K562 (cell line): ENCODE measurements around the gene UBXN10. TPM values are rescaled to one million over a fixed set of nuclear protein-coding genes. Genes with fewer than 3 reads are reported as not detected.

ENCODE experiments used
- BACH1 ChIP-seq: fragments of 200-800 bp; sonication (Bioruptor generic); IDR thresholded peaks from 2 replicates; pipeline ENCODE4 v1.6.1; 2016; ENCODE audit warnings: missing genetic modification characterization, missing compliant biosample characterization
- E2F6 ChIP-seq, 2 experiments: IDR thresholded peaks; 2 replicates each; pipeline ENCODE4 v1.6.1; 2011; ENCODE audit warnings: borderline replicate concordance in 1 of 2, control low read depth in 1 of 2, low read depth in 1 of 2, low read length in 1 of 2, mild to moderate bottlenecking in 1 of 2, mixed read lengths in 1 of 2, moderate library complexity in 1 of 2; ENCODE audit not compliant: insufficient read depth in 1 of 2, insufficient read length in 1 of 2, poor library complexity in 1 of 2, severe bottlenecking in 1 of 2; ENCODE audit errors: extremely low read depth in 1 of 2
- HDAC3 ChIP-seq: fragments of 450-650 bp; IDR thresholded peaks from 2 replicates; pipeline ENCODE4 v1.6.1; 2018; ENCODE audit warnings: borderline replicate concordance, mild to moderate bottlenecking, moderate library complexity; ENCODE audit not compliant: partially characterized antibody
- HOMEZ ChIP-seq: fragments of 250-450 bp; sonication (Bioruptor Pico); IDR thresholded peaks from 2 replicates; pipeline ENCODE4 v1.4.0; 2020; ENCODE audit warnings: mild to moderate bottlenecking, moderate library complexity
- JUND ChIP-seq, 2 experiments: IDR thresholded peaks; 2 replicates in 1 of 2; 3 replicates in 1 of 2; pipeline ENCODE4 v1.6.1; 2011; ENCODE audit warnings: borderline replicate concordance in 2 of 2, low read depth in 2 of 2, low read length in 2 of 2, improper control_type of control experiment in 1 of 2, missing biosample characterization in 1 of 2, missing genetic modification characterization in 1 of 2, missing genetic modification reagents in 1 of 2
- LEF1 ChIP-seq: fragments of 450-650 bp; IDR thresholded peaks from 2 replicates; pipeline ENCODE4 v1.6.1; 2016; ENCODE audit warnings: mild to moderate bottlenecking
- MAFK ChIP-seq: IDR thresholded peaks from 2 replicates; pipeline ENCODE4 v1.6.1; 2011; ENCODE audit warnings: low read length, improper control_type of control experiment
- MYC ChIP-seq, 2 experiments: fragments of 250-450 bp in 1 of 2; sonication (Bioruptor Pico) in 1 of 2; IDR thresholded peaks; 2 replicates each; pipeline versions ENCODE4 v1.5.1 to v1.6.1; 2012 to 2021; ENCODE audit warnings: low read depth in 2 of 2, borderline replicate concordance in 1 of 2, improper control_type of control experiment in 1 of 2, low read length in 1 of 2, mild to moderate bottlenecking in 1 of 2, moderate library complexity in 1 of 2
- MYNN ChIP-seq, 2 experiments: sonication (generic); formaldehyde crosslinking in 1 of 2; IDR thresholded peaks; 2 replicates each; pipeline versions ENCODE4 v1.5.0 to v1.6.1; 2016 to 2020; ENCODE audit warnings: antibody characterized with exemption in 1 of 2, missing genetic modification reagents in 1 of 2
- NCOA6 ChIP-seq: fragments of 450-650 bp; IDR thresholded peaks from 2 replicates; pipeline ENCODE4 v1.6.1; 2017; ENCODE audit warnings: mild to moderate bottlenecking
- NFIX ChIP-seq: fragments of 250-450 bp; sonication (Bioruptor Pico); IDR thresholded peaks from 2 replicates; pipeline ENCODE4 v1.4.0; 2020; ENCODE audit warnings: low read depth, mild to moderate bottlenecking, moderate library complexity
- RAD51 ChIP-seq: fragments of 450-650 bp; IDR thresholded peaks from 2 replicates; pipeline ENCODE4 v1.7.1; 2016; ENCODE audit warnings: low read depth, mild to moderate bottlenecking, borderline replicate concordance
- SMARCC2 ChIP-seq: fragments of 450-650 bp; IDR thresholded peaks from 2 replicates; pipeline ENCODE4 v1.6.1; 2017; ENCODE audit warnings: antibody characterized with exemption, moderate library complexity, mild to moderate bottlenecking, low read depth
- STAT5A ChIP-seq: IDR thresholded peaks from 2 replicates; pipeline ENCODE4 v1.6.1; 2012; ENCODE audit warnings: low read length, inconsistent platforms, borderline replicate concordance
- TAF7 ChIP-seq: fragments of 450-650 bp; IDR thresholded peaks from 2 replicates; pipeline ENCODE4 v1.6.1; 2016; ENCODE audit warnings: missing genetic modification characterization, missing compliant biosample characterization
- U2AF2 ChIP-seq: fragments of 200-400 bp; formaldehyde crosslinking; optimal IDR thresholded peaks from 2 replicates; pipeline ENCODE3; 2017; ENCODE audit warnings: low read depth, mild to moderate bottlenecking, low read length
- ZBTB12 ChIP-seq: fragments of 250-450 bp; sonication (Bioruptor Pico); IDR thresholded peaks from 2 replicates; pipeline ENCODE4 v1.4.0; 2020
- ZNF518B ChIP-seq: fragments of 250-450 bp; sonication (Bioruptor Pico); IDR thresholded peaks from 2 replicates; pipeline ENCODE4 v1.5.0; 2021; ENCODE audit warnings: mild to moderate bottlenecking, moderate library complexity
- polyA plus RNA-seq, 8 experiments: library from polyadenylated mRNA; depleted of rRNA in 4 of 8; stranded (reverse) in 5 of 8; unstranded in 3 of 8; fragments of >200 nt; fragmentation: Nextera tagmentation in 2 of 8; fragmentation: Illumina TruSeq in 1 of 8; extraction: Ambion mirVana in 2 of 8; extraction: Trizol in 1 of 8; gene quantifications; 2 replicates each; pipeline versions ENCODE4 v1.2.1 to v1.2.3, GENCODE V29; 2011 to 2014; ENCODE audit warnings: inconsistent platforms in 1 of 8, missing spikeins in 1 of 8
- total RNA-seq, 7 experiments: library from RNA; depleted of rRNA in 6 of 7; stranded (reverse); fragments of >200 nt in 6 of 7; fragmentation: Illumina TruSeq in 2 of 7; extraction: Trizol in 2 of 7; gene quantifications; 2 replicates each; pipeline versions ENCODE4 v1.2.1 to v1.2.3, GENCODE V29; 2011 to 2021; ENCODE audit warnings: low replicate concordance in 1 of 7

UBXN10 gene
- total and polyA plus RNA-seq, 9 of the 15 experiments (the other 6 are each of a cell fraction or from before 2014, with no cell fraction given), result 10.7 to 17.7 (median 13.6) TPM

- peak; percentile 34; the same call in 1 of the 2 replicates for TF ChIP-seq JUND (IDR thresholded peaks at IDR 0.05; ENCODE audit: borderline replicate concordance, low read depth, low read length)
- TF ChIP-seq JUND (tag; IDR thresholded peaks at IDR 0.05; ENCODE audit: borderline replicate concordance, low read depth, low read length), result peak; percentile 10; the same call in 1 of the 3 replicates
- TF ChIP-seq TAF7 (tag), result peak; percentile 63; the same call in 1 of the 2 replicates
- TF ChIP-seq MYNN (IDR thresholded peaks at IDR 0.05), result peak; percentile 87
- no peak for TF ChIP-seq MYNN (CRISPR knock-in tag; IDR thresholded peaks at IDR 0.05)
- TF ChIP-seq ZNF518B (CRISPR knock-in tag), result 0 out of 2 replicates have a peak, but pooled peaks have one; percentile 64
- peak in 1 of 2 experiments; percentile 15 for TF ChIP-seq E2F6 (IDR thresholded peaks at IDR 0.05; ENCODE audit: borderline replicate concordance in 1 of 2, extremely low read depth in 1 of 2, insufficient read depth in 1 of 2, insufficient read length in 1 of 2, low read depth in 1 of 2, low read length in 1 of 2, poor library complexity in 1 of 2, severe bottlenecking in 1 of 2)
- peak; percentile 50; the same call in 1 of the 2 replicates for TF ChIP-seq MYC (IDR thresholded peaks at IDR 0.05; ENCODE audit: low read depth, low read length)
- no peak for TF ChIP-seq MYC (CRISPR knock-in tag; IDR thresholded peaks at IDR 0.05; ENCODE audit: borderline replicate concordance, low read depth)
- TF ChIP-seq BACH1, result no peak
- no peak for TF ChIP-seq U2AF2
- TF ChIP-seq HOMEZ (CRISPR knock-in tag), result no peak
- peak; percentile 75 for TF ChIP-seq LEF1
- TF ChIP-seq NFIX (CRISPR knock-in tag), result no peak
- no peak for TF ChIP-seq ZBTB12 (CRISPR knock-in tag)
- no peak; the same call in 1 of the 2 replicates for TF ChIP-seq MAFK
- peak; percentile 53 for TF ChIP-seq STAT5A
- peak; percentile 12; the same call in 1 of the 2 replicates for TF ChIP-seq NCOA6
- peak; percentile 31; the same call in 1 of the 2 replicates for TF ChIP-seq SMARCC2
- peak; percentile 50 for TF ChIP-seq HDAC3
- peak; percentile 21; the same call in 1 of the 2 replicates for TF ChIP-seq RAD51
Observed at GRCh38 chr1:20187813-20188454, 2.0 kb downstream of the UBXN10 start (continued).
